Vagina (tissue), 2 donors: ENCODE data around the gene SHISA9. TPM values are rescaled to one million over a fixed set of nuclear protein-coding genes. Genes with fewer than 3 reads are reported as not detected.

Experiments used
- DNase-seq, 2 donors: peaks; one replicate each; pipeline ENCODE4 v3.0.0-alpha.2; 2017; ENCODE audit errors: extremely low spot score in 2 of 2
- H3K27ac ChIP-seq: fragments of 200-600 bp; sonication (generic); one replicate; pipeline ENCODE4 v1.5.1; 2019
- H3K27me3 ChIP-seq: fragments of 200-600 bp; sonication (generic); one replicate; pipeline ENCODE4 v1.5.1; 2019
- H3K36me3 ChIP-seq, 2 donors: fragments of 200-600 bp; sonication (generic); one replicate each; pipeline ENCODE4 v1.5.1; 2017 to 2019
- H3K4me1 ChIP-seq: fragments of 200-600 bp; sonication (generic); one replicate; pipeline ENCODE4 v1.5.1; 2019
- H3K4me3 ChIP-seq, 2 donors: fragments of 200-600 bp; sonication (generic); 1 replicate in 1 of 2; 2 replicates in 1 of 2; pipeline ENCODE4 v1.5.1; 2016 to 2019
- H3K9me3 ChIP-seq: fragments of 200-600 bp; sonication (generic); one replicate; pipeline ENCODE4 v1.5.1; 2019
- CTCF ChIP-seq, 3 experiments: fragments of 450-650 bp in 2 of 3; fragments of 200-600 bp in 1 of 3; sonication (generic) in 1 of 3; IDR thresholded peaks; one replicate each; pipeline ENCODE4 v1.5.1; 2017 to 2019; ENCODE audit warnings: antibody characterized with exemption in 3 of 3, mild to moderate bottlenecking in 2 of 3, moderate library complexity in 2 of 3
- POLR2A ChIP-seq, 2 donors: fragments of 450-650 bp; IDR thresholded peaks; one replicate each; pipeline ENCODE4 v1.6.1; 2017; ENCODE audit warnings: antibody characterized with exemption in 2 of 2, mild to moderate bottlenecking in 2 of 2, moderate library complexity in 2 of 2
- POLR2AphosphoS5 ChIP-seq, 2 donors: sonication (generic); formaldehyde crosslinking; IDR thresholded peaks; one replicate each; pipeline ENCODE4 v1.9.0; 2017; ENCODE audit warnings: antibody characterized with exemption in 2 of 2, mild to moderate bottlenecking in 2 of 2, low read depth in 1 of 2; ENCODE audit not compliant: insufficient read depth in 1 of 2
- intact Hi-C: fragments of 100-400 bp; cut with DNase I; formaldehyde crosslinking; loops from one replicate; pipeline ENCODE4 v1.15.1; 2023
- total RNA-seq: library from RNA; depleted of rRNA; stranded (reverse); fragments of >200 nt; gene quantifications from one replicate; pipeline ENCODE4 v1.2.3, GENCODE V29; 2016

The SHISA9 gene
- total RNA-seq, 1 donor from 2014 or later = 0.49 TPM

DNA sequence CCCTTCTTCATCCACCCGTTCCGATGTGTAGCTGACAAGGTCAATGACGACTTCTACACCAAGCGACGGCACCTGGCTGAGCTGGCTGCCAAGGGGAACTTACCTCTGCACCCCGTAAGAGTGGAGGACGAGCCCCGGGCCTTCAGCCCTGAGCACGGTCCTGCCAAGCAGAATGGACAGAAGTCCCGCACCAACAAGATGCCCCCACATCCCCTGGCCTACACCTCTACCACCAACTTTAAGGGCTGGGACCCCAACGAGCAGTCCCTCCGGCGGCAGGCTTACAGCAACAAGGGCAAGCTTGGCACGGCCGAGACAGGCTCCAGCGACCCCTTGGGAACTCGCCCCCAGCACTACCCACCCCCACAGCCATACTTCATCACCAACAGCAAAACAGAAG, 333.6 kb downstream of the SHISA9 start:
- no peaks in the 10 kb centered on the region for H3K36me3 ChIP-seq
- DNase-seq = no peak
- no peaks in the 10 kb centered on the region for H3K27me3 ChIP-seq
- H3K9me3 ChIP-seq = no peaks in the 10 kb centered on the region
- intact Hi-C loops = no loop called here
- no peak overlapping the region for H3K4me3 ChIP-seq
- no peak overlapping the region for H3K27ac ChIP-seq
- H3K4me1 ChIP-seq = no peaks in the 10 kb centered on the region
- TF ChIP-seq POLR2A (IDR thresholded peaks at IDR 0.05) (no peak), CTCF (IDR thresholded peaks at IDR 0.05) (no peak), POLR2AphosphoS5 (IDR thresholded peaks at IDR 0.05; ENCODE audit: insufficient read depth in 1 of 2, low read depth in 1 of 2) (no peak)

DNA sequence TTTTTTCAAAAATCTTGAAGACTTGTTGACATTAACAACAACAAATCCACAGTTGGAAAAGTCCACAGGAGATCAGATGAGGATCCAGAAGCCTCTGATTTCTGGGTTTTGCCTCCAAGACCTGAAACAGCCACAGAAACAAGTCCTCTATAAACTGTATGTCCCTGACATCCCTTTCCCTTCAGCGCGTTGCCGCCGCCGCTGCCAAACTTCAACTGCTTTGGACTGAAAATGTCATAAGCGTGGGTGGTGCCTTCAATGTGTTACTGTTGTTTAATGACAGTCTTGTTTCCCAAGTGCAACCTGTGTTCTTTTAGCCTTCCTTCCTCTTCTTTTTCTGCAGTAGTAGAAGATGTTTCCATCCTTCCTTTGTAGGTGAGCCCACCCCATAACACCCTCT, 334.9 kb downstream of the SHISA9 start:
- Histone ChIP-seq H3K27ac (no peak overlapping the region), H3K27me3 (no peaks in the 10 kb centered on the region), H3K36me3 (no peaks in the 10 kb centered on the region), H3K4me3 (no peak overlapping the region), H3K4me1 (no peaks in the 10 kb centered on the region), H3K9me3 (no peaks in the 10 kb centered on the region)
- TF ChIP-seq POLR2A (IDR thresholded peaks at IDR 0.05) = no peak
- TF ChIP-seq POLR2AphosphoS5 (IDR thresholded peaks at IDR 0.05; ENCODE audit: insufficient read depth in 1 of 2, low read depth in 1 of 2) = no peak
- no peak for TF ChIP-seq CTCF (IDR thresholded peaks at IDR 0.05)
- intact Hi-C loops = no loop called here
- no peak for DNase-seq

- Histone ChIP-seq H3K27me3 (no peaks in the 10 kb centered on the region), H3K4me1 (no peaks in the 10 kb centered on the region), H3K9me3 (no peaks in the 10 kb centered on the region), H3K27ac (no peak overlapping the region), H3K36me3 (no peaks in the 10 kb centered on the region), H3K4me3 (no peak overlapping the region)
- intact Hi-C loops = no loop called here
- no peak for TF ChIP-seq CTCF (IDR thresholded peaks at IDR 0.05)
- TF ChIP-seq POLR2AphosphoS5 (IDR thresholded peaks at IDR 0.05; ENCODE audit: insufficient read depth in 1 of 2, low read depth in 1 of 2) = no peak
- no peak for DNase-seq
These were observed 336.8 kb downstream of the SHISA9 start for GRCh38 chr16:13238182-13238581.

DNA sequence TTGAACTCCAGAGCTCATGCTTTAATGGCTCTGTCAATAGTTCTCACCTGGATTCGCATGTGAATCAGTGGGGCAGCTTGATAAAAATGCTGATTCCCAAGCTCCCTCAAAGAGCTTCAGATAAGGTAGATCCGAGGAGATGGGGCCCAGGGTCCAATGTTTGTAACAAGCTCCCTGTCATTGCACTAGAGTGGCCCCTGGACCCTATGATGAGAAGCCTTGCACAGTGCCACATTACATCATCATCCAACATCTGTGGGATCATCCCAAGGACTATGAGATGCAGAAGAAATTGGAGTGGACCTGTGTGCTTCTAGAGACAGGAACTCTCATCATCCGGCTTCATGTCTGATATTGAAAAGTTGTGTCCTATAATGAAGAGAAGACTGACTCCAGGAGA, 340.8 kb downstream of the SHISA9 start:
- H3K27ac ChIP-seq = no peak overlapping the region
- H3K36me3 ChIP-seq = no peaks in the 10 kb centered on the region
- no peaks in the 10 kb centered on the region for H3K27me3 ChIP-seq
- no peak overlapping the region for H3K4me3 ChIP-seq
- intact Hi-C loops = no loop called here
- no peak for DNase-seq
- H3K4me1 ChIP-seq = no peaks in the 10 kb centered on the region
- no peaks in the 10 kb centered on the region for H3K9me3 ChIP-seq
- no peak for TF ChIP-seq POLR2AphosphoS5 (IDR thresholded peaks at IDR 0.05; ENCODE audit: insufficient read depth in 1 of 2, low read depth in 1 of 2)

DNA sequence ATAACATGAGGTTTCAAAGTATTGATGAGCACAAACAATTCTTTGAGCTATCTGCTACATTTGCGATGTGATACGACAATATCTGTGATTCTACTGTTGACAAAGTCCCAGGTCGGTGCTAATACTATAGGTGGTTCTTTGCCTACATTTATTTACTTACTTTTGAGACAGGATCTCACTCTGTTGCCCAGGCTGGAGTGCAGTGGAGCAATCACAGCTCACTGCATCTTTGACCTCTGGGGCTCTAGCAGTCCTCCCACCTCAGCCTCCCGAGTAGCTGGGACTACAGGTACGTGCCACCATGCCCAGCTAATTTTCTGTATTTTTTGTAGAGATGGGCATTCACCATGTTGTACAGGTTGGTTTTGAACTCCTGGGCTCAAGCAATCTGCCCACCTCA, 343.4 kb downstream of the SHISA9 start:
- H3K36me3 ChIP-seq = no peaks in the 10 kb centered on the region

More for the DNA sequence above, 343.4 kb downstream of the SHISA9 start:
- Histone ChIP-seq H3K9me3 (no peaks in the 10 kb centered on the region), H3K27ac (no peak overlapping the region), H3K27me3 (no peaks in the 10 kb centered on the region), H3K4me3 (no peak overlapping the region), H3K4me1 (no peaks in the 10 kb centered on the region)
- intact Hi-C loops = no loop called here
- no peak for DNase-seq
- TF ChIP-seq POLR2A (IDR thresholded peaks at IDR 0.05) = no peak
- no peak for TF ChIP-seq POLR2AphosphoS5 (IDR thresholded peaks at IDR 0.05; ENCODE audit: insufficient read depth in 1 of 2, low read depth in 1 of 2)
- TF ChIP-seq CTCF (IDR thresholded peaks at IDR 0.05) = no peak
